MM.1S (cell line): ENCODE data around the gene KCNS3.

ENCODE experiments used
- CTCF ChIP-seq: fragments of 300-600 bp; sonication (generic); IDR thresholded peaks from 2 replicates; pipeline ENCODE4 v1.5.1; 2016; ENCODE audit warnings: antibody characterized with exemption, low read length, mixed read lengths
- EZH2 ChIP-seq: fragments of 300-600 bp; sonication (generic); optimal IDR thresholded peaks from 2 replicates; pipeline ENCODE3; 2017; ENCODE audit warnings: low read depth, mild to moderate bottlenecking, antibody characterized with exemption, low read length, mixed read lengths

GRCh38 chr2:17950006-17950405, 71.5 kb downstream of the KCNS3 start:
- no peak for TF ChIP-seq CTCF
- no peak for TF ChIP-seq EZH2
